Measurements from ENCODE around the gene FNBP1. TPM values are rescaled to one million over a fixed set of nuclear protein-coding genes. Genes with fewer than 3 reads are reported as not detected.

The FNBP1 gene
- total RNA-seq, 1 donor from 2014 or later = 48.4 TPM

DNA sequence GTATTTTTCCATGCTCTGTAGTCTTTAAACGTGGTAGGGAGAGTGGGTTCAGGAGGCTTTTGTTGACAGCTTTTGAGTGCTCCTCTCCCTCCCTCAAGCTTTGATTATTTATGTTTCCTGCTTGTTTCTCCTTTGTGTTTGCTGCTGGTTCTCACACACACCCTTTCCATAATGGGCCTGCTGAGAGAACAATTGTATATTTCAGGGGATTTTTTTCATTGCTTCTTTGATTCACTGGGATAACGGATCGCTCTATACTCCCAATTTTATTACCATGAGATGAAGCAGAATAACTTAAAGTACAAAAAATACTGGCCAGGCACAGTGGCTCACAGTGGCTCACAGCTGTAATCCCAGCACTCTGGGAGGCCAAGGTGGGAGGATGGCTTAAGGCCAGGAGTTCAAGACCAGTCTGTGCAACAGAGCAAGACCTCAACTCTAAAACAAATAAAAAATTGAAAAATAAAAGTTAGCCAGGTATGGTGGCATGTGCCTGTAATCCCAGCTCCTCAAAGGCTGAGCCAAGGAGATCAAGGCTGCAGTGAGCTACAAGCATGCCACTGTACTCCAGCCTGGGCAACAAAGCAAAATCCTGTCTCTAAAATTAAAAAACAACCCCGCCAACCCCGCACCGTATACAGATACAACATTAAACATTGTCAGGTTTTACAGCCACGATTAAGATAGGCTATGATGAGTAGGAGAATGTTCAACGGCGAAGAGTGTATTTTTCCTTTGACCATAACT is 140.8 kb downstream of the FNBP1 start:
- Mint-ChIP-seq H3K9me3 (no peaks in the 10 kb centered on the region), H3K36me3 (ENCODE audit: low read depth) (peaks cover 28% of the 10 kb centered on the region), H3K4me3 (no peak overlapping the region), H3K27me3 (ENCODE audit: low read depth) (no peaks in the 10 kb centered on the region), H3K27ac (ENCODE audit: unreplicated experiment) (peak overlapping the region; percentile 72), H3K4me1 (no peaks in the 10 kb centered on the region)
- no peak for DNase-seq (ENCODE audit: low read depth, low spot score)
- TF ChIP-seq, protein P1, sequence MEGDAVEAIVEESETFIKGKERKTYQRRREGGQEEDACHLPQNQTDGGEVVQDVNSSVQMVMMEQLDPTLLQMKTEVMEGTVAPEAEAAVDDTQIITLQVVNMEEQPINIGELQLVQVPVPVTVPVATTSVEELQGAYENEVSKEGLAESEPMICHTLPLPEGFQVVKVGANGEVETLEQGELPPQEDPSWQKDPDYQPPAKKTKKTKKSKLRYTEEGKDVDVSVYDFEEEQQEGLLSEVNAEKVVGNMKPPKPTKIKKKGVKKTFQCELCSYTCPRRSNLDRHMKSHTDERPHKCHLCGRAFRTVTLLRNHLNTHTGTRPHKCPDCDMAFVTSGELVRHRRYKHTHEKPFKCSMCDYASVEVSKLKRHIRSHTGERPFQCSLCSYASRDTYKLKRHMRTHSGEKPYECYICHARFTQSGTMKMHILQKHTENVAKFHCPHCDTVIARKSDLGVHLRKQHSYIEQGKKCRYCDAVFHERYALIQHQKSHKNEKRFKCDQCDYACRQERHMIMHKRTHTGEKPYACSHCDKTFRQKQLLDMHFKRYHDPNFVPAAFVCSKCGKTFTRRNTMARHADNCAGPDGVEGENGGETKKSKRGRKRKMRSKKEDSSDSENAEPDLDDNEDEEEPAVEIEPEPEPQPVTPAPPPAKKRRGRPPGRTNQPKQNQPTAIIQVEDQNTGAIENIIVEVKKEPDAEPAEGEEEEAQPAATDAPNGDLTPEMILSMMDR (conservative IDR thresholded peaks at IDR 0.05) = no peak

DNA sequence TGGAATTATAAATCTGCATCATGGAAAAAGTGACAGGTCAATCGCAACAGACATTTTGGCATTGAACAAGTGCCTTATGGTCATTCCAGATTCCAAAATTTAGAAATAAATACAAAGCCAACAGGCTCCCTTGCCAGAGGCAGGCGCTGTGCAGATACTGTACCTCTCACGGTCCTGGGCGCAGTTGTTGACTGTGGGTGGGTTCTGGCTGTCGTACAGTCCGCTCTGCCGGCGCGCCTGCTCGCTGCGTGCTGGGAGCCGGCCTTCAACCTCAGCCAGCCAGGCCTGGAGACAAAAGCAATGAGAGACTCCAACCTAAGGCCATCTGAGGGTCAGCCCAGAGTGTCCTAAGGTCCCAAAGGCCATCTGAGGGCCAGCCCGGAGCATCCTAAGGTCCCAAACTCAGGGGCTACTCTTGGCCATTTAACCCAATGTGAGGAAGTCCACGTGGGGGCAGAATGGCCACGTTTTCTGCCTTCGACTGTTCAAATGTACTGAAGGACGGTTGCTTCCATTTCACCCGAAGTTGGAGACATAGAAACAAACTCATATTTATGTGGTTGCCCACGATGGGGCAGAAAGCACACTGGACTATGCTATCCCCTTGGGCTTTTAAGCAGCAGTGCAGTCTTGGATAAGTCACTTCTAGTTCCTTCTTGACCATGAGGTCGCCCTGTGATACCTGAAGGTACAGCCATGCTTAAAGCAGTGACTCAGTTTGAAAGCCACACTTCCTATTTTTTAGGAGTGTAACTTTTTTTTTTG is 142.5 kb downstream of the FNBP1 start:
- no peaks in the 10 kb centered on the region for H3K9me3 Mint-ChIP-seq
- H3K4me1 Mint-ChIP-seq = no peaks in the 10 kb centered on the region
- H3K27me3 Mint-ChIP-seq (ENCODE audit: low read depth) = no peaks in the 10 kb centered on the region
- no peak overlapping the region for H3K4me3 Mint-ChIP-seq
- TF ChIP-seq, protein P1 (conservative IDR thresholded peaks at IDR 0.05) = no peak
- peaks cover 25% of the 10 kb centered on the region for H3K36me3 Mint-ChIP-seq (ENCODE audit: low read depth)
- no peak for DNase-seq (ENCODE audit: low read depth, low spot score)
- H3K27ac Mint-ChIP-seq (ENCODE audit: unreplicated experiment) = no peak overlapping the region

DNA sequence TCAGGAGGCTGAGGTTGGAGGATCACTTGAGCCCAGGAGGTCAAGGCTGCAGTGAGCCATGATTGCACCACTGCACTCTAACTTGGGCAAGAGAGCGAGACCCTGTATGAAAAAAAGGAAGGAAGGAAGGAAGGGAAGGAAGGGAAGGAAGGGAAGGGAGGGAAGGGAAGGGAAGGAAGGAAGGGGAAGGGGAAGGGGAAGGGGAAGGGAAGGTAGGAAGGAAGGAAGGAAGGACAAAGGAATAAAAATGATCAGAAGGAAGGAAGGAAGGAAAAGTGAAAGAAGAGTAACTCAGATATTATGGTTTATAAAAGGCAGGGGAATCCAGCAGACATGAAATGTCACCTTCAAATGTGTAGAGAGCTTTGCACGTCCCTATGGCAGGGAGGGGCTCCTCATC is 143.4 kb downstream of the FNBP1 start:
- no peaks in the 10 kb centered on the region for H3K4me1 Mint-ChIP-seq
- H3K27ac Mint-ChIP-seq (ENCODE audit: unreplicated experiment) = no peak overlapping the region
- TF ChIP-seq, protein P1 (conservative IDR thresholded peaks at IDR 0.05) = no peak
- H3K9me3 Mint-ChIP-seq = no peaks in the 10 kb centered on the region
- no peak for DNase-seq (ENCODE audit: low read depth, low spot score)
- no peaks in the 10 kb centered on the region for H3K27me3 Mint-ChIP-seq (ENCODE audit: low read depth)
- peaks cover 22% of the 10 kb centered on the region for H3K36me3 Mint-ChIP-seq (ENCODE audit: low read depth)
- no peak overlapping the region for H3K4me3 Mint-ChIP-seq

DNA sequence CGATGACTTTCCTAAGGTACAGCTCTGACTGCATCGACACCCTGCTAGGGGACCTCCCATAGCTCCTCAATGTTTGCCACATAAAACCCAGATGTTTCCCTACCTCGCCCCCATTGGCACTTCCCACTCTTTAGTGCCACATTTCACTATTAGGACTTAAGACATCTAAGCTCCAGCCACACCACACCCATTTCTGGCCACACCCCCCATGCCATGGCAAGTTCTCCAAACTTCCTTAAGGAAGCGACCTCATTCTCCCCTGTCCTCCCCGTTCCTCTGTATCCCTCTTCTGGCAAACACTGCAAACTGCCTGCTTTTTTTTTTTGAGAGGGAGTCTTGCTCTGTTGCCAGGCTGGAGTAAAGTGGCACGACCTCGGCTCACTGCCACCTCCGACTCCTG is 144.8 kb downstream of the FNBP1 start:
- DNase-seq (ENCODE audit: low read depth, low spot score) = no peak
- Mint-ChIP-seq H3K4me3 (no peak overlapping the region), H3K4me1 (no peaks in the 10 kb centered on the region), H3K36me3 (ENCODE audit: low read depth) (peaks cover 17% of the 10 kb centered on the region), H3K9me3 (no peaks in the 10 kb centered on the region), H3K27me3 (ENCODE audit: low read depth) (no peaks in the 10 kb centered on the region), H3K27ac (ENCODE audit: unreplicated experiment) (no peak overlapping the region)
- TF ChIP-seq, protein P1 (conservative IDR thresholded peaks at IDR 0.05) = no peak

DNA sequence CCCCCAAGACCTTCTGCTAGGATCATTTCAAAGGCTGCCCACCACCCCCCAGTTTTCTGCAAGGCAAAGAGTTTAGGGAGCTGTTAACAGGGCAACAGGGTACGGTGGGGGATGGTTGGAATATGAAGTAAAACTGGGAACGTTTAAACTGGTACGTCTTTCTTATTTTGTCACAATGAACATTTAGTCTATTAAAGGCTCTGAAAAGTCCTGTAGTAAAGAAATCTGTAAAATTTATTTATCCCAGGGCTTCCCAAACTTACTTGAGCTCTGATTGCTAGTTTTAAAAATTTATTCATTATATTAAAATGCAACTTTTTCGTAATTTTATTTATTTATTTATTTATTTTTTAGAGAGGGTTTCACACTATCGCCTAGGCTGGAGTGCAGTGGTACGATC is 145.7 kb downstream of the FNBP1 start:
- peaks cover 4% of the 10 kb centered on the region for H3K4me1 Mint-ChIP-seq
- no peak overlapping the region for H3K27ac Mint-ChIP-seq (ENCODE audit: unreplicated experiment)
- H3K36me3 Mint-ChIP-seq (ENCODE audit: low read depth) = peaks cover 17% of the 10 kb centered on the region
- H3K4me3 Mint-ChIP-seq = no peak overlapping the region
- no peak for DNase-seq (ENCODE audit: low read depth, low spot score)
- H3K9me3 Mint-ChIP-seq = no peaks in the 10 kb centered on the region
- no peaks in the 10 kb centered on the region for H3K27me3 Mint-ChIP-seq (ENCODE audit: low read depth)
- TF ChIP-seq, protein P1 (conservative IDR thresholded peaks at IDR 0.05) = no peak

Data from neural crest cell (in vitro differentiated cells).